ENCODE data around the gene NPHS1.
"Not testable (repeated sequence)": the region's sequence is repeated elsewhere in the genome, so short reads cannot be mapped to it uniquely, and the experiment has no call there.

NPHS1 gene

DNA sequence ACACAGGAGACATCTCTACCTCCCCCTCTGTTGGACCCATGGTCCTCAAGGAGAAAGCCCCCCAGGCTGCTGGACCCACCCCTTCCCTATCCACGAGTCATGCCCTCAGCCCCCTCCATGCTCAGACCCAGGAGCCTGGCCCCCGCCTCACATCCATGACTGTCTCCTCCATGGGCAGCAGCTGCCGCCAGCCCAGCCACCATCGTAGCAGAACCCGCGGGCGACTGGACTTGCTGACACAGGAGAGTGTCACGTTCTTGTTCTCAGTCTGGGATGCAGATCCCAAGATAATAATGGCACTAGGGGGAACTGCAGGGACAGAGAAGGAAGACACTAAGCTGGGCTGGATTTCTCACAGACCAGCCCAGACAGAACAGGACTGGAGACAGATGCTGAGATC, 3.8 kb downstream of the NPHS1 start:
- DNase-seq (ENCODE audit: low read depth, low spot score) = no peak

- DNase-seq (ENCODE audit: low read depth, low spot score) = no peak
Measured at GRCh38 chr19:35847911-35848310, 4.4 kb downstream of the NPHS1 start.

DNA sequence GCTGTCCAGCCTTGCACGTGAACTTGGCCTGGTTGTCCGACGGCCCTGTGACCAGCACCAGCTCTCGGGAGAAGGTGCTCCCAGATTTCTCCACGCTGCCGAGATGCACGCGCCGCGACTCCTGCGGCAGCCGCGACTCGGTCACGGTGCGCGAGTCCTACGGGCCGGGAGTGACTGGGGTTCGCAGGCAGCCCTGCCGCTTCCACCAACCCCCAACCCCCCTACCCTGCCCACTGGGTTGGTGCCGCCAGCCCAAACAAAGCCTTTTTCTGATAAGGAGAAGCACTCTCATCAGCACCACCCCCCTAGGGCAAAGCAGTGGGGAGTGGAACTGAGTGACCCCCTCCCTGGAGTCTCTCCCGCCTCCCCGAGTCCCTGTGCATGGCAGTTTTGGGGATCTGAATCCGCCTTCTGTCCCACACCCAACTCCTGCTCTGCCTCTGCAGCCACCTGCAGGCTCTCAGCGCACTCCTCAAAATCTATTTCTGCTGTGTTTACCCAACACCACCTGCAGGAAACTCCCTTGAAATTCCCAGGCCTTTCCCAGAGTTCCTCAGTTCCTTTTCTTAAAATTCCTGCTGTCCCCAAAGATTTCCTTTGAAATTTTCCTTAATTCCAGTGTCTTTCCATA, 6.2 kb downstream of the NPHS1 start:
- no peak for DNase-seq (ENCODE audit: low read depth, low spot score)

GRCh38 chr19:35845215-35846037, 6.9 kb downstream of the NPHS1 start:
- DNase-seq (ENCODE audit: low read depth, low spot score) = no peak

GRCh38 chr19:35844482-35845214, 7.7 kb downstream of the NPHS1 start:
- no peak for DNase-seq (ENCODE audit: low read depth, low spot score)

DNA sequence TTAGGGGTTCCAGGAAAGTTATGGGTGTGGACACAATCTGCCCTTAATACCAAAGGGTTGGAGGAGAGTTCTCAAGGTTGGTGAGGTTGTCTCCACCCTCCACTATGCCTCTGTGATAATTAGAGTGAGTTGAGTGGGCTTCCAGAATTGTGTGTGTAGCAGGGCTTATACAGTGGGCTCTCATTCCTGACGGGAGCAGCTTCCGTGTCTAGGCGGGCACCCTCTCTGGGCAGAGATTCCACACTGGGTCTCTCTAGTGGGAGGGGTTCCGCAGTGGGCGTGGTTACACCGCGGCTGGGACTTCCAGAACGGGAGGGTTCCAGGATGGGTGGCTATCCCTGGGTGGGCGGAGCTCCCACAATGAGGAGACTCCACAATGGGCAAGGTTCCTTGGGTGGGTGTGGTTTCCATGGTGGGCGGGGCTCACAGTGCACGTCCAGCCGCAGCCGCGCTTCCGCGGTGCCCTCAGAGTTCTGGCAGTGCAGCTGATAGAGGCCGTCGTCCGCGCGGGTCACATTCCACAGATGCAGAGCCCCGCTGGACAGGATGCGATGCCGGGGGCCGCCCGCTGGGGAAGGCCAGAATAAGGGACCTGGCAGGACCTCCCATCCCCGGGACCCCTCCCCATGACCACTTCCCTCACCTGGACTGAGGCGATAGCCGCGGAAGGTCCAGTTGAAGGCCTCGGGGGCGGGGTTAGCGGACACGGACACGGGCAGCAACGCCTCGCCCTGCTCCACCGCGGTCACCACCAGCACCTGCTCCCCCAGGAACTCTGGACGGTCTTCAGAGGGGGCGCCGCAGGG, 8.4 kb downstream of the NPHS1 start:
- no peak for DNase-seq (ENCODE audit: low read depth, low spot score)

- DNase-seq (ENCODE audit: low read depth, low spot score) = no peak
Measured at GRCh38 chr19:35842666-35843272, 9.5 kb downstream of the NPHS1 start.

GRCh38 chr19:35841961-35842595, 10.2 kb downstream of the NPHS1 start:
- no peak for DNase-seq (ENCODE audit: low read depth, low spot score)

- not testable (repeated sequence) for DNase-seq (ENCODE audit: low read depth, low spot score)
Measured at GRCh38 chr19:35836096-35836495, 16.2 kb downstream of the NPHS1 start.

DNA sequence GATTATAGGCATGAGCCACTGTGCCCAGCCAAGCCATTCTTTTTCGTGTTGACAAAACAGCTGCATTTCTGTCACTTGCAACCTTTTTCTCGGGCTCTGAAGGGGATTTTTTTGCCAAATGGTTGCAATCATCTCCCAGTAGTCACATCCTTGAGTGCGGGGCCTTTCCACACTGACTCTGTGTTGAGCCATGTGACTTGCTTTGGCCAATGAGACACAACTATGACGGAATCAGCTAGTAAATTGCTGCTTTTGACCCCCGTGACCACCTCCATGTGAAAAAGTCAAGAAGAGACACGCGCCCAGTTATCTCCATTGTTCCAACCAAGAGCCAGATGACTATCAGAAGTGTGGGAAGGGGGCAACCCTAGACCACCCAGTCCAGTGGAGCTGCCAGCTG, 18.3 kb downstream of the NPHS1 start:
- no peak for DNase-seq (ENCODE audit: low read depth, low spot score)

DNA sequence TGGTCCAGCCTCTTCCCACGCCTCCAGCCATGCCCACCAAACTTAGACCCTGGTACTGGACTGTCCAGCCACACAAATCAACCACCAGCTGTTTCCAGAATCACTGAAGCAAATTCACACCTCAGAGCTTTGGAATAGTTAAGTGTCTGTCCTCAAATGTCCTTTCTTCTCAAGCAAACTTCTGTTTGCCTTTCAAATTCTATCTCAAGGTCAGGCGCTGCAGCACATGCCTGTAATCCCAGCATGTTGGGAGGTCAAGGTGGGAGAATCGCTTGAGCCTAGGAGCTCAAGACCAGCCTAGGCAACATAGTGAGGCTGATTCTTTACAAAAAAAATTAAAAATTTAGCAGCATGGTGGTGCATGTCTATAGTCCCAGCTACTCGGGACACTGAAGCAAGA, 20.2 kb downstream of the NPHS1 start:
- DNase-seq (ENCODE audit: low read depth, low spot score) = no peak

GRCh38 chr19:35830986-35831385, 21.3 kb downstream of the NPHS1 start:
- DNase-seq (ENCODE audit: low read depth, low spot score) = no peak

- peak; percentile 32 for DNase-seq (ENCODE audit: low read depth, low spot score)
Measured at GRCh38 chr19:35828692-35829301, 23.5 kb downstream of the NPHS1 start.

- DNase-seq (ENCODE audit: low read depth, low spot score) = no peak
Measured at GRCh38 chr19:35824150-35824549, 28.2 kb downstream of the NPHS1 start.

DNA sequence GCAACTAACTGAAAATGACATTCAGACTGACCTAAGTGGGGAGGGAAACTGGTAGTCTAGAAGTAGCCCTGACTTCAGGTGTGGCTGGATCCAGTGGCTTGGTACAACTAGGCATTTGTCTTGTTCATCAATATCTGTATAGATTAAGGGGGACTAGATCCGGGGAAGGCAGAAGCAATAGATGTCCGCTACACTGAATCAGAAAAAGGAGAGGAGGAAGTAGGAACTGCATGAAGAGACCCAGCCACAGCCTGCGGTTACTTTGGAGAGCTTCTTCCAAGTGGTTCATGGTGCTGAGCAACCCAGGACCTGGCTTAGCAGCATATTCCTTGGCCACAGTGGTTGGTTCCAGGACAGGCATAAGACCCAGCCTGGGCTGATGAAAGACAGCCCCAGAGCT, 29.7 kb downstream of the NPHS1 start:
- DNase-seq (ENCODE audit: low read depth, low spot score) = no peak

GRCh38 chr19:35818445-35818844, 33.9 kb downstream of the NPHS1 start:
- no peak for DNase-seq (ENCODE audit: low read depth, low spot score)

- no peak for DNase-seq (ENCODE audit: low read depth, low spot score)
Measured at GRCh38 chr19:35816846-35817245, 35.5 kb downstream of the NPHS1 start.

- DNase-seq (ENCODE audit: low read depth, low spot score) = no peak
Measured at GRCh38 chr19:35816262-35816661, 36.0 kb downstream of the NPHS1 start.

- DNase-seq (ENCODE audit: low read depth, low spot score) = no peak
Measured at GRCh38 chr19:35813043-35813890, 39.0 kb downstream of the NPHS1 start.
